ENCODE data around the gene TRAM2.

DNA sequence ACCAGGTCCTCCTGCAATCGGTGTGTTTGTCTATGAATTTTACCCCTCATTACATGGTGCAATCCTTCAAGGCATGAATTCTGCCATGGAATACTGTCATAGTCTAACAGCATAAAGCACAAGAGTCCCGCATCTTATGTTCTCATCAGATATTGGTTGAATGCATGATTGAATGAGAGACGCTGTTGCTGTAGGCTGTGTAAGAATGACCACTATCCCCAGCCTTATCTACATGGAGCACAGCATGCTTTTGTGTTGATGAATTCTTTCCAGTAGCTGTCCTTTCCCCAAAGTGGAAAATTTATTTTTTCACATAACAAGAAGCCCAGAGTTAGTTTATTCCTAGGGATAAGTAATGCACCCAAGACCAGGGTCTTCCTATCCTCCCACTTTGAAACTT lies 5.6 kb upstream of the TRAM2 start:
- TF ChIP-seq TEAD4 (CRISPR knock-in tag; IDR thresholded peaks at IDR 0.05) (no peak), MYBL2 (CRISPR knock-in tag; IDR thresholded peaks at IDR 0.05) (no peak), KAT7 (CRISPR knock-in tag; IDR thresholded peaks at IDR 0.05; ENCODE audit: borderline replicate concordance) (no peak), ZNF671 (CRISPR knock-in tag; IDR thresholded peaks at IDR 0.05) (no peak), JUN (CRISPR knock-in tag; IDR thresholded peaks at IDR 0.05) (no peak), NFYB (CRISPR knock-in tag; conservative IDR thresholded peaks at IDR 0.05; ENCODE audit: low read depth) (no peak), TP53 (CRISPR knock-in tag; IDR thresholded peaks at IDR 0.05) (no peak), ESRRA (CRISPR knock-in tag; IDR thresholded peaks at IDR 0.05; ENCODE audit: borderline replicate concordance) (no peak)
- TF ChIP-seq, protein P1, sequence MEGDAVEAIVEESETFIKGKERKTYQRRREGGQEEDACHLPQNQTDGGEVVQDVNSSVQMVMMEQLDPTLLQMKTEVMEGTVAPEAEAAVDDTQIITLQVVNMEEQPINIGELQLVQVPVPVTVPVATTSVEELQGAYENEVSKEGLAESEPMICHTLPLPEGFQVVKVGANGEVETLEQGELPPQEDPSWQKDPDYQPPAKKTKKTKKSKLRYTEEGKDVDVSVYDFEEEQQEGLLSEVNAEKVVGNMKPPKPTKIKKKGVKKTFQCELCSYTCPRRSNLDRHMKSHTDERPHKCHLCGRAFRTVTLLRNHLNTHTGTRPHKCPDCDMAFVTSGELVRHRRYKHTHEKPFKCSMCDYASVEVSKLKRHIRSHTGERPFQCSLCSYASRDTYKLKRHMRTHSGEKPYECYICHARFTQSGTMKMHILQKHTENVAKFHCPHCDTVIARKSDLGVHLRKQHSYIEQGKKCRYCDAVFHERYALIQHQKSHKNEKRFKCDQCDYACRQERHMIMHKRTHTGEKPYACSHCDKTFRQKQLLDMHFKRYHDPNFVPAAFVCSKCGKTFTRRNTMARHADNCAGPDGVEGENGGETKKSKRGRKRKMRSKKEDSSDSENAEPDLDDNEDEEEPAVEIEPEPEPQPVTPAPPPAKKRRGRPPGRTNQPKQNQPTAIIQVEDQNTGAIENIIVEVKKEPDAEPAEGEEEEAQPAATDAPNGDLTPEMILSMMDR (IDR thresholded peaks at IDR 0.05): no peak
- TF ChIP-seq, protein P2, sequence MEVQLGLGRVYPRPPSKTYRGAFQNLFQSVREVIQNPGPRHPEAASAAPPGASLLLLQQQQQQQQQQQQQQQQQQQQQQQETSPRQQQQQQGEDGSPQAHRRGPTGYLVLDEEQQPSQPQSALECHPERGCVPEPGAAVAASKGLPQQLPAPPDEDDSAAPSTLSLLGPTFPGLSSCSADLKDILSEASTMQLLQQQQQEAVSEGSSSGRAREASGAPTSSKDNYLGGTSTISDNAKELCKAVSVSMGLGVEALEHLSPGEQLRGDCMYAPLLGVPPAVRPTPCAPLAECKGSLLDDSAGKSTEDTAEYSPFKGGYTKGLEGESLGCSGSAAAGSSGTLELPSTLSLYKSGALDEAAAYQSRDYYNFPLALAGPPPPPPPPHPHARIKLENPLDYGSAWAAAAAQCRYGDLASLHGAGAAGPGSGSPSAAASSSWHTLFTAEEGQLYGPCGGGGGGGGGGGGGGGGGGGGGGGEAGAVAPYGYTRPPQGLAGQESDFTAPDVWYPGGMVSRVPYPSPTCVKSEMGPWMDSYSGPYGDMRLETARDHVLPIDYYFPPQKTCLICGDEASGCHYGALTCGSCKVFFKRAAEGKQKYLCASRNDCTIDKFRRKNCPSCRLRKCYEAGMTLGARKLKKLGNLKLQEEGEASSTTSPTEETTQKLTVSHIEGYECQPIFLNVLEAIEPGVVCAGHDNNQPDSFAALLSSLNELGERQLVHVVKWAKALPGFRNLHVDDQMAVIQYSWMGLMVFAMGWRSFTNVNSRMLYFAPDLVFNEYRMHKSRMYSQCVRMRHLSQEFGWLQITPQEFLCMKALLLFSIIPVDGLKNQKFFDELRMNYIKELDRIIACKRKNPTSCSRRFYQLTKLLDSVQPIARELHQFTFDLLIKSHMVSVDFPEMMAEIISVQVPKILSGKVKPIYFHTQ (CRISPR knock-in tag; IDR thresholded peaks at IDR 0.05): no peak
- TF ChIP-seq, protein P3, sequence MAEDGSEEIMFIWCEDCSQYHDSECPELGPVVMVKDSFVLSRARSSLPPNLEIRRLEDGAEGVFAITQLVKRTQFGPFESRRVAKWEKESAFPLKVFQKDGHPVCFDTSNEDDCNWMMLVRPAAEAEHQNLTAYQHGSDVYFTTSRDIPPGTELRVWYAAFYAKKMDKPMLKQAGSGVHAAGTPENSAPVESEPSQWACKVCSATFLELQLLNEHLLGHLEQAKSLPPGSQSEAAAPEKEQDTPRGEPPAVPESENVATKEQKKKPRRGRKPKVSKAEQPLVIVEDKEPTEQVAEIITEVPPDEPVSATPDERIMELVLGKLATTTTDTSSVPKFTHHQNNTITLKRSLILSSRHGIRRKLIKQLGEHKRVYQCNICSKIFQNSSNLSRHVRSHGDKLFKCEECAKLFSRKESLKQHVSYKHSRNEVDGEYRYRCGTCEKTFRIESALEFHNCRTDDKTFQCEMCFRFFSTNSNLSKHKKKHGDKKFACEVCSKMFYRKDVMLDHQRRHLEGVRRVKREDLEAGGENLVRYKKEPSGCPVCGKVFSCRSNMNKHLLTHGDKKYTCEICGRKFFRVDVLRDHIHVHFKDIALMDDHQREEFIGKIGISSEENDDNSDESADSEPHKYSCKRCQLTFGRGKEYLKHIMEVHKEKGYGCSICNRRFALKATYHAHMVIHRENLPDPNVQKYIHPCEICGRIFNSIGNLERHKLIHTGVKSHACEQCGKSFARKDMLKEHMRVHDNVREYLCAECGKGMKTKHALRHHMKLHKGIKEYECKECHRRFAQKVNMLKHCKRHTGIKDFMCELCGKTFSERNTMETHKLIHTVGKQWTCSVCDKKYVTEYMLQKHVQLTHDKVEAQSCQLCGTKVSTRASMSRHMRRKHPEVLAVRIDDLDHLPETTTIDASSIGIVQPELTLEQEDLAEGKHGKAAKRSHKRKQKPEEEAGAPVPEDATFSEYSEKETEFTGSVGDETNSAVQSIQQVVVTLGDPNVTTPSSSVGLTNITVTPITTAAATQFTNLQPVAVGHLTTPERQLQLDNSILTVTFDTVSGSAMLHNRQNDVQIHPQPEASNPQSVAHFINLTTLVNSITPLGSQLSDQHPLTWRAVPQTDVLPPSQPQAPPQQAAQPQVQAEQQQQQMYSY (CRISPR knock-in tag; IDR thresholded peaks at IDR 0.05): no peak
- TF ChIP-seq, protein P4, sequence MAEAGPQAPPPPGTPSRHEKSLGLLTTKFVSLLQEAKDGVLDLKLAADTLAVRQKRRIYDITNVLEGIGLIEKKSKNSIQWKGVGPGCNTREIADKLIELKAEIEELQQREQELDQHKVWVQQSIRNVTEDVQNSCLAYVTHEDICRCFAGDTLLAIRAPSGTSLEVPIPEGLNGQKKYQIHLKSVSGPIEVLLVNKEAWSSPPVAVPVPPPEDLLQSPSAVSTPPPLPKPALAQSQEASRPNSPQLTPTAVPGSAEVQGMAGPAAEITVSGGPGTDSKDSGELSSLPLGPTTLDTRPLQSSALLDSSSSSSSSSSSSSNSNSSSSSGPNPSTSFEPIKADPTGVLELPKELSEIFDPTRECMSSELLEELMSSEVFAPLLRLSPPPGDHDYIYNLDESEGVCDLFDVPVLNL (CRISPR knock-in tag; IDR thresholded peaks at IDR 0.05; ENCODE audit: borderline replicate concordance, low read depth): no peak
